ENCODE measurements around the gene EGFL7. TPM values are rescaled to one million over a fixed set of nuclear protein-coding genes. Genes with fewer than 3 reads are reported as not detected.

Gene EGFL7
- polyA plus RNA-seq, 3 donors from 2014 or later: 1.6 TPM; not detected in 2

GRCh38 chr9:136711751-136712689 is 49.3 kb downstream of the EGFL7 start, which contains the start of gene DIPK1B:
Gene DIPK1B (plus strand): TSS chr9:136712572. CDS start chr9:136712666, 94 bp downstream.
- peak within 1 kb of the TSS; percentile 56 to 74 (median 66) for H3K4me3 Mint-ChIP-seq
- H3K9me3 Mint-ChIP-seq: no peaks in the 10 kb centered on the region
- no peaks in the 10 kb centered on the region for H3K36me3 Mint-ChIP-seq
- H3K27me3 Mint-ChIP-seq (ENCODE audit: low read depth in 3 of 3): peaks cover 10 to 12% (median 10%) of the 10 kb centered on the region in 3 donors
- peaks cover 3 to 6% of the 10 kb centered on the region in 2 donors for H3K4me1 Mint-ChIP-seq
- no peak within 1 kb of the TSS for H3K27ac Mint-ChIP-seq
- DNase-seq: no peak

GRCh38 chr9:136712690-136713544 is 50.2 kb downstream of the EGFL7 start:
- Mint-ChIP-seq H3K4me3 (no peak overlapping the region), H3K27me3 (ENCODE audit: low read depth in 3 of 3) (peaks cover 9 to 12% (median 10%) of the 10 kb centered on the region in 3 donors), H3K36me3 (no peaks in the 10 kb centered on the region), H3K27ac (no peak overlapping the region), H3K4me1 (peaks cover 3 to 6% of the 10 kb centered on the region in 2 donors), H3K9me3 (no peaks in the 10 kb centered on the region)
- no peak for DNase-seq

GRCh38 chr9:136713550-136713949 is 50.8 kb downstream of the EGFL7 start:
- Mint-ChIP-seq H3K4me1 (peaks cover 3 to 6% of the 10 kb centered on the region in 2 donors), H3K9me3 (no peaks in the 10 kb centered on the region), H3K27me3 (ENCODE audit: low read depth in 3 of 3) (peaks cover 4 to 12% (median 7%) of the 10 kb centered on the region in 3 donors), H3K4me3 (no peak overlapping the region), H3K36me3 (no peaks in the 10 kb centered on the region), H3K27ac (no peak overlapping the region)
- no peak for DNase-seq

GRCh38 chr9:136714096-136714892 is 51.6 kb downstream of the EGFL7 start:
- Mint-ChIP-seq H3K4me3 (no peak overlapping the region), H3K27me3 (ENCODE audit: low read depth in 3 of 3) (peaks cover 4 to 12% (median 7%) of the 10 kb centered on the region in 3 donors), H3K27ac (no peak overlapping the region), H3K4me1 (peaks cover 3 to 6% of the 10 kb centered on the region in 2 donors), H3K36me3 (no peaks in the 10 kb centered on the region), H3K9me3 (no peaks in the 10 kb centered on the region)
- DNase-seq: no peak

- Mint-ChIP-seq H3K9me3 (no peaks in the 10 kb centered on the region), H3K4me3 (no peak overlapping the region), H3K36me3 (no peaks in the 10 kb centered on the region), H3K27me3 (ENCODE audit: low read depth in 3 of 3) (peaks cover 4 to 12% (median 7%) of the 10 kb centered on the region in 3 donors), H3K4me1 (peaks cover 3 to 6% of the 10 kb centered on the region in 2 donors), H3K27ac (no peak overlapping the region)
- no peak for DNase-seq
Measured at GRCh38 chr9:136714893-136715274, 52.2 kb downstream of the EGFL7 start.

- H3K27ac Mint-ChIP-seq: no peak overlapping the region
- no peak overlapping the region for H3K4me3 Mint-ChIP-seq
- peaks cover 0 to 4% (median 4%) of the 10 kb centered on the region in 3 donors for H3K27me3 Mint-ChIP-seq (ENCODE audit: low read depth in 3 of 3)
- H3K4me1 Mint-ChIP-seq: peaks cover 0 to 2% of the 10 kb centered on the region in 2 donors
- no peak for DNase-seq
- H3K9me3 Mint-ChIP-seq: no peaks in the 10 kb centered on the region
- peaks cover 0 to 3% (median 0%) of the 10 kb centered on the region in 3 donors for H3K36me3 Mint-ChIP-seq
Measured at GRCh38 chr9:136717399-136717798, 54.7 kb downstream of the EGFL7 start.

GRCh38 chr9:136718345-136719194 is 55.9 kb downstream of the EGFL7 start:
- peaks cover 0 to 4% (median 4%) of the 10 kb centered on the region in 3 donors for H3K27me3 Mint-ChIP-seq (ENCODE audit: low read depth in 3 of 3)
- no peak overlapping the region for H3K27ac Mint-ChIP-seq
- DNase-seq: no peak
- H3K4me3 Mint-ChIP-seq: no peak overlapping the region
- H3K9me3 Mint-ChIP-seq: no peaks in the 10 kb centered on the region
- H3K36me3 Mint-ChIP-seq: peaks cover 0 to 3% (median under 1%) of the 10 kb centered on the region in 3 donors
- H3K4me1 Mint-ChIP-seq: peaks cover 0 to 2% of the 10 kb centered on the region in 2 donors

- Mint-ChIP-seq H3K27me3 (ENCODE audit: low read depth in 3 of 3) (peaks cover 0 to 7% (median 4%) of the 10 kb centered on the region in 3 donors), H3K4me1 (peaks cover under 1 to 6% of the 10 kb centered on the region in 2 donors), H3K9me3 (no peaks in the 10 kb centered on the region), H3K27ac (no peak overlapping the region), H3K36me3 (peaks cover 1 to 8% (median 5%) of the 10 kb centered on the region in 3 donors), H3K4me3 (no peak overlapping the region)
- peak in 1 of 3 donors; percentile 27 for DNase-seq
Measured at GRCh38 chr9:136719195-136719880, 56.6 kb downstream of the EGFL7 start.

GRCh38 chr9:136720251-136720897 is 57.7 kb downstream of the EGFL7 start:
- no peak overlapping the region for H3K27ac Mint-ChIP-seq
- no peak overlapping the region for H3K4me3 Mint-ChIP-seq
- H3K36me3 Mint-ChIP-seq: peaks cover 3 to 11% (median 6%) of the 10 kb centered on the region in 3 donors

GRCh38 chr9:136720898-136721338 is 58.2 kb downstream of the EGFL7 start:
- H3K36me3 Mint-ChIP-seq: peaks cover 3 to 11% (median 6%) of the 10 kb centered on the region in 3 donors
- no peaks in the 10 kb centered on the region for H3K9me3 Mint-ChIP-seq
- H3K27ac Mint-ChIP-seq: no peak overlapping the region
- peaks cover 0 to 5% (median 3%) of the 10 kb centered on the region in 3 donors for H3K27me3 Mint-ChIP-seq (ENCODE audit: low read depth in 3 of 3)
- DNase-seq: no peak
- peaks cover 6 to 8% of the 10 kb centered on the region in 2 donors for H3K4me1 Mint-ChIP-seq
- no peak overlapping the region for H3K4me3 Mint-ChIP-seq

More at GRCh38 chr9:136720251-136720897, 57.7 kb downstream of the EGFL7 start:
- H3K9me3 Mint-ChIP-seq: no peaks in the 10 kb centered on the region
- H3K27me3 Mint-ChIP-seq (ENCODE audit: low read depth in 3 of 3): peaks cover 1 to 5% (median 4%) of the 10 kb centered on the region in 3 donors
- peaks cover 5 to 8% of the 10 kb centered on the region in 2 donors for H3K4me1 Mint-ChIP-seq
- DNase-seq: no peak

GRCh38 chr9:136721339-136722092 is 58.8 kb downstream of the EGFL7 start:
- Mint-ChIP-seq H3K27ac (no peak overlapping the region), H3K4me1 (peaks cover 12% of the 10 kb centered on the region in 2 donors), H3K27me3 (ENCODE audit: low read depth in 3 of 3) (peaks cover 0 to 7% (median 3%) of the 10 kb centered on the region in 3 donors), H3K36me3 (peaks cover 5 to 13% (median 8%) of the 10 kb centered on the region in 3 donors), H3K4me3 (no peak overlapping the region), H3K9me3 (no peaks in the 10 kb centered on the region)
- DNase-seq: no peak
